ENCODE results near the gene BOC.

The BOC gene

DNA sequence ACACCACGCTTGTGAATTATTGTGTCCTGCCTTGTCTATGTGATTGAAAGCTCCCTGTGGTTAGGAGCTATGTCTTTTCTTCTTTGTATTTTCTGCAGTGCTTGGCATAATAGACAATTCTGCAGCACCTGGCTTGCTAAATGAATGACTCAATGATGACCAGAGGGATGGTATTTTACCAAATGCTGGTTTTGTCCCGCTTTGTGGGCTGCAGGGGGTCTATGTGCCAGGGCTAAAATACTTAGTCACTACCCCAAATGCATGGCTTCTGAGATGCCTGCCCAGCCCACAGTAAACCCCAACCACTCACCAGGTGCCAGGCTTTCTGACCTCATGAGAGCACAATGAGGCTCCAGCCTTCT lies 50.9 kb downstream of the BOC start:
- Histone ChIP-seq H4K20me1 (ENCODE audit: insufficient read depth) (no peaks in the 10 kb centered on the region), H3K4me1 (ENCODE audit: low read depth, poor library complexity, severe bottlenecking) (no peaks in the 10 kb centered on the region), H3K79me2 (ENCODE audit: insufficient read depth, low read depth) (no peaks in the 10 kb centered on the region), H2AFZ (ENCODE audit: low read depth) (no peak overlapping the region), H3K27me3 (ENCODE audit: insufficient read depth, low read depth) (no peaks in the 10 kb centered on the region), H3K4me3 (IDR thresholded peaks at IDR 0.05; ENCODE audit: insufficient read depth, low read depth, low read length) (no peak overlapping the region), H3K27ac (no peak overlapping the region), H3K4me2 (no peak overlapping the region), H3K9ac (no peak overlapping the region), H3K36me3 (ENCODE audit: insufficient read depth) (no peaks in the 10 kb centered on the region)
- no peak for TF ChIP-seq CTCF (conservative IDR thresholded peaks at IDR 0.05; ENCODE audit: low read depth, low read length)

DNA sequence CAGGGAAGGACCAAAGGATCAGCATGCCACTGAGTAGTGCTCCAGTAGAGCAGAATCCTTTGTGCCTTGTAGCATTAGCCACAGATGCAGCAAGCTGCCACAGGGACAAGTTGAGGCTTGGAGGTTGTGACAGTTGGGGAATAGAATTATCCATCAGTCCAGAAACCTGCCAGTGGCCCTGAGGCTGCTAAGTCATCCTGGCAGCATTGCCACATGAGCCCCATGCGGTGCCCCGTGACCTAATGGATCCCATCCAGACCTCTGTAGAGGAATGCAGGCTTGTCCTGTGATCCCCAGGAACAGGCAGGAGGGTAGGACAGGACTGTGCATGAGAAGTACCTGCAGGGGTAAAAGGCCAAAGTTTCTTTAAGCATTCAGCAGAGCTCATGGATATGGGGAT lies 51.7 kb downstream of the BOC start:
- Histone ChIP-seq H3K4me1 (ENCODE audit: low read depth, poor library complexity, severe bottlenecking) (no peaks in the 10 kb centered on the region), H3K4me2 (no peak overlapping the region), H3K27ac (no peak overlapping the region), H4K20me1 (ENCODE audit: insufficient read depth) (no peaks in the 10 kb centered on the region), H3K4me3 (IDR thresholded peaks at IDR 0.05; ENCODE audit: insufficient read depth, low read depth, low read length) (no peak overlapping the region), H3K36me3 (ENCODE audit: insufficient read depth) (no peaks in the 10 kb centered on the region), H3K79me2 (ENCODE audit: insufficient read depth, low read depth) (no peaks in the 10 kb centered on the region), H3K27me3 (ENCODE audit: insufficient read depth, low read depth) (no peaks in the 10 kb centered on the region), H2AFZ (ENCODE audit: low read depth) (no peak overlapping the region), H3K9ac (no peak overlapping the region)
- TF ChIP-seq CTCF (conservative IDR thresholded peaks at IDR 0.05; ENCODE audit: low read depth, low read length): no peak

DNA sequence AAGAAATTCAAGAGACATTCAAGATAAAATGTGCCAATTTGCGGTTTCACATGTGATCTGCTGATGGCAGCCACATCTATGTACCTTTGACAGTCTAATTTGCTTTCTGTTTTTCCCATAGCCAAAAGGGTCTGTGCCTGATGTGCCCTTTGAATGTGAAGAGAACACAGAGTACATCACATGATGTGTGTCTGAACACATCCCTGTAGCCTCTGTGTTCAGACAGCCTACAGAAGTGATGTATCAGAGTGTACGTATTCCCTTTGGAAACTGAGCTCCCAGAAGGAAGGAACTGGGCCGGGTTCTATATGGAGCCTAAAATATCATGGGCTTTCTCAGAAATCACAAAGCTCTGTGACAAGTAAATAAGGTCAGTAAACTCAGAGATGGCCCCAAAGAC lies 52.4 kb downstream of the BOC start:
- H2AFZ ChIP-seq (ENCODE audit: low read depth): no peak overlapping the region
- no peak overlapping the region for H3K4me2 ChIP-seq
- no peaks in the 10 kb centered on the region for H3K27me3 ChIP-seq (ENCODE audit: insufficient read depth, low read depth)
- H3K9ac ChIP-seq: no peak overlapping the region
- no peaks in the 10 kb centered on the region for H3K4me1 ChIP-seq (ENCODE audit: low read depth, poor library complexity, severe bottlenecking)
- H4K20me1 ChIP-seq (ENCODE audit: insufficient read depth): no peaks in the 10 kb centered on the region
- no peak for TF ChIP-seq CTCF (conservative IDR thresholded peaks at IDR 0.05; ENCODE audit: low read depth, low read length)
- H3K4me3 ChIP-seq (IDR thresholded peaks at IDR 0.05; ENCODE audit: insufficient read depth, low read depth, low read length): no peak overlapping the region
- H3K36me3 ChIP-seq (ENCODE audit: insufficient read depth): no peaks in the 10 kb centered on the region
- no peaks in the 10 kb centered on the region for H3K79me2 ChIP-seq (ENCODE audit: insufficient read depth, low read depth)
- no peak overlapping the region for H3K27ac ChIP-seq

DNA sequence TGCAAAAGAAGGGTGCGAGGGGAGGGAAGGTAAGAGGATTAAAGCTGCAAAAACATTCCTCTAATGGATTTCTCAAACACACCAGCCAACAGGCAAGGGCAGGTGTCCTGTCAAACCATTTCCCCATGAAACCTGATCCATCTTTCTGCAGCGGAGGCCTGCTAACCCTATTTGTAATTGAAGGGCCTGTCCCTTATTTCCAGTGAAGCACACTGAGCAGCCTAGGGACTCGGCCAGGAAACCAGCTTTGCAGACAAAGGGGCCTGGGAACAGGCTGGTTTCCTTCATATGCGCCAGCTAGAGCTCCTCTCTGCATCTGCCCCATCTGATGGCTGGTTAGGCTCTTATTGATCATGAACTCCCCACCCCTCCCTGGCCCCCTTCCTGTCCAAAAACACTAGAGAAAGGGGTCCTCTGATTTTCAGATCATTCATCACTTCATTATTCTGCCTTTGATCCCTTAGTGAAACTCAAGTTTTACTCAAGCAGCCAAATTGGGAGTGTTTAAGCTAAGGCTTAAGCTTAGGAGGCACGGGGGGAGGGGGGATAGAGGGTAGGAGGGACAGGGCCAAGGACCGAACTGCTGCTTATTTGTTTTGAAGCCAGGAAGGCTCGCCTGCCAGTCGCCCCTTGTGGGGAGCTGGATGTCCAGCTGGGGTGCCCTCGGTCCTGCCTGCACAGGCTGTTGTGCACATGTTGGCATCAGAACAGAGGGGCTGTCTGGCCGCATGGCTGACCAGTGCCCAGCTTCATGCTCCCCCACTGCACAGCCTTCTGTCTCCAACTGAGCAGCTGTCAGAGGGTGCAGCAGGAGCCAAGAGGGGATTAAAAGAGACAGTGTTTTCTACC lies 53.1 kb downstream of the BOC start:
- H3K4me1 ChIP-seq (ENCODE audit: low read depth, poor library complexity, severe bottlenecking): no peaks in the 10 kb centered on the region
- H4K20me1 ChIP-seq (ENCODE audit: insufficient read depth): no peaks in the 10 kb centered on the region
- no peak overlapping the region for H3K27ac ChIP-seq
- no peak overlapping the region for H2AFZ ChIP-seq (ENCODE audit: low read depth)
- H3K79me2 ChIP-seq (ENCODE audit: insufficient read depth, low read depth): no peaks in the 10 kb centered on the region
- no peak for TF ChIP-seq CTCF (conservative IDR thresholded peaks at IDR 0.05; ENCODE audit: low read depth, low read length)
- no peaks in the 10 kb centered on the region for H3K27me3 ChIP-seq (ENCODE audit: insufficient read depth, low read depth)
- H3K4me3 ChIP-seq (IDR thresholded peaks at IDR 0.05; ENCODE audit: insufficient read depth, low read depth, low read length): no peak overlapping the region
- no peak overlapping the region for H3K9ac ChIP-seq
- H3K36me3 ChIP-seq (ENCODE audit: insufficient read depth): no peaks in the 10 kb centered on the region
- H3K4me2 ChIP-seq: no peak overlapping the region

All from KMS-11 (cell line).